ENCODE measurements around the gene RGL1.

The RGL1 gene

DNA sequence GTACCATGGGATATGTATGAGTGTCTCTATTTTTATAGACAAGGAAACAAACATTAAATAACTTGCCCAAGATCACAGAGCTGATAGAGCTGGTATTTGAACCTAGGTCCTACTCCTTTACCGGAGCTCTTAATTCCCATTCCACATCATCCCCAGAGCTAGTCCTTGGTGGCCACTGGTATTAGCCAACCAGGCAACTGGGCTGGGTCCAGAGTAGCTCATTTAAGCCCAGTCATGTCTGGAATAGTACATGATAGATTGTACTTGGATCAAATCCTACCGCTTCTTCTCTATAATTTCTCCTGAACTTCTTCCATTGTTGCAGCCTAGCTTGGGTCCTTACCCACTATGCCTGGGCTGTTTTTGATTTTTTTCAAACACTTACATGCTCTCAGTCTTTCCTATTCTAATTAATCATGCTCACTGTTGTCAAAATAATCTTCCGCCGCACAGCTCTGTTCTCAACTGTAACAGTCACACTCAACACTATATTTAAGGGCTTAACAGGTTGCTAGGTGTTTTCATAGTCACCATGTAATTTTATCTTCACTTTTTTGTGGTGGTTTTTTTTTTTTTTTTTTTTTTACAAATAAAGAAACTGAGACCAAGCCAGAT is 152.4 kb downstream of the RGL1 start:
- Histone ChIP-seq H3K9me3 (no peaks in the 10 kb centered on the region), H3K27me3 (no peaks in the 10 kb centered on the region), H3K4me3 (ENCODE audit: low read depth in 1 of 2, low read length in 1 of 2) (no peak overlapping the region), H3K36me3 (no peaks in the 10 kb centered on the region), H3K27ac (no peak overlapping the region), H3K4me1 (ENCODE audit: control insufficient read depth in 1 of 2, insufficient read depth in 1 of 2, low read depth in 1 of 2, low read length in 1 of 2) (no peaks in the 10 kb centered on the region)
- TF ChIP-seq, protein P1, sequence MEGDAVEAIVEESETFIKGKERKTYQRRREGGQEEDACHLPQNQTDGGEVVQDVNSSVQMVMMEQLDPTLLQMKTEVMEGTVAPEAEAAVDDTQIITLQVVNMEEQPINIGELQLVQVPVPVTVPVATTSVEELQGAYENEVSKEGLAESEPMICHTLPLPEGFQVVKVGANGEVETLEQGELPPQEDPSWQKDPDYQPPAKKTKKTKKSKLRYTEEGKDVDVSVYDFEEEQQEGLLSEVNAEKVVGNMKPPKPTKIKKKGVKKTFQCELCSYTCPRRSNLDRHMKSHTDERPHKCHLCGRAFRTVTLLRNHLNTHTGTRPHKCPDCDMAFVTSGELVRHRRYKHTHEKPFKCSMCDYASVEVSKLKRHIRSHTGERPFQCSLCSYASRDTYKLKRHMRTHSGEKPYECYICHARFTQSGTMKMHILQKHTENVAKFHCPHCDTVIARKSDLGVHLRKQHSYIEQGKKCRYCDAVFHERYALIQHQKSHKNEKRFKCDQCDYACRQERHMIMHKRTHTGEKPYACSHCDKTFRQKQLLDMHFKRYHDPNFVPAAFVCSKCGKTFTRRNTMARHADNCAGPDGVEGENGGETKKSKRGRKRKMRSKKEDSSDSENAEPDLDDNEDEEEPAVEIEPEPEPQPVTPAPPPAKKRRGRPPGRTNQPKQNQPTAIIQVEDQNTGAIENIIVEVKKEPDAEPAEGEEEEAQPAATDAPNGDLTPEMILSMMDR (IDR thresholded peaks at IDR 0.05) = no peak

DNA sequence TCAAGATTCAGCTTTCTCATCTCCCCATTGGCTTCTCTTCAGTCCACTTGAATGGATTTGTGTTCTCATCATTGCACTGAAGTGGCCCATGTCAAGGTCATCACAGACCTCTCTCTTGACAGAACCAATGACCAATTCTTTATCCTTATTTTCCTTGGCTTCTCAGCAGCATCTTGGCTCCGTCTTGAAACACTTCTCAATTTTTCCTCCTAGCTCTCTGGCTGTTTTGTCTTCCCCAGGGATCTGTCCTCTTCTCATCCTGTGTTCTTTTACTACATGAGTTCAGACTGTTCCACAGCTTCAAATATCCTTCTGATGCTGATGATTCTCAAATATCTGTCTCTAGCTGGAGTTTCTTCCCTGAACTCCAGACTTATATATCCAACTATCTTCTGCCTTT is 154.0 kb downstream of the RGL1 start:
- Histone ChIP-seq H3K9me3 (no peaks in the 10 kb centered on the region), H3K36me3 (no peaks in the 10 kb centered on the region), H3K27ac (no peak overlapping the region), H3K4me3 (ENCODE audit: low read depth in 1 of 2, low read length in 1 of 2) (no peak overlapping the region), H3K27me3 (no peaks in the 10 kb centered on the region), H3K4me1 (ENCODE audit: control insufficient read depth in 1 of 2, insufficient read depth in 1 of 2, low read depth in 1 of 2, low read length in 1 of 2) (no peaks in the 10 kb centered on the region)
- TF ChIP-seq, protein P1 (IDR thresholded peaks at IDR 0.05) = no peak

DNA sequence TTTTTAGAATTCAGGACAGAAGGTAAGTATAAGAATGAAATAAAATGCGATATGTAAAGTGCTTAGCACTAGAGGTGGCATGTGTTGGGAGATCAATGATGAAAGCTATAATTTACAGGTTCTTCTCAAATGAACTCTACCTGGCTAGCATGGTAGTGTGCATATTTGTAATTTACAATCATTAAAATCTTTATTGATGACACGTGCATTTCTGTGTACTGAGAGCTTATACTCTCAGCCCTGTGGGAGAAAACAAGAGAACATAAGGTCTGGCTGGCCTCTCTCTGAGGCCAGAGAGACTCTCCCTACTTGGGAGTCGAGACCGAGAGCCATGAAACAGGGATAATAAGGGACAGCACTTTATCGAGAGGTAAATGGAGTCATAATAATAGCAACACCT is 156.2 kb downstream of the RGL1 start:
- TF ChIP-seq, protein P1 (IDR thresholded peaks at IDR 0.05) = no peak
- Histone ChIP-seq H3K27ac (no peak overlapping the region), H3K4me1 (ENCODE audit: control insufficient read depth in 1 of 2, insufficient read depth in 1 of 2, low read depth in 1 of 2, low read length in 1 of 2) (no peaks in the 10 kb centered on the region), H3K27me3 (no peaks in the 10 kb centered on the region), H3K4me3 (ENCODE audit: low read depth in 1 of 2, low read length in 1 of 2) (no peak overlapping the region), H3K36me3 (no peaks in the 10 kb centered on the region), H3K9me3 (no peaks in the 10 kb centered on the region)

DNA sequence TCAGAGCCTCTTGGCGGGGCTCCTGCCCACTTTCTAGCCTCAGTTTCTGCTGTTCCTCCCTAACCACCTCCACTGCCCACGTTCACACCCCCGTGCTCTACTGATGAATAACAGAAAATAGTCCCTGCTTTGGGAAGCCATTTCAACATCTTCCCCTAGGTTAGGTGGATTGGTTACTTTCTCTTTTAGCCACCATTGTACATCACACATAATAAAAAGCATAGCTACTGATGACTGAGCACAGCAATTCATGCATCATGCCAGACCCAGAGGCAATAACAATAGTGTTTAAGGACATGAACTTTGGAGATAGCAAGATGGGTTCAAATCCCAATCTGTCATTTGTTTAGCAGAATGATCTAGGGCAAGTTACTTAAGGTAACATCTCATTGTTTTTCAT is 158.0 kb downstream of the RGL1 start:
- Histone ChIP-seq H3K4me1 (ENCODE audit: control insufficient read depth in 1 of 2, insufficient read depth in 1 of 2, low read depth in 1 of 2, low read length in 1 of 2) (no peaks in the 10 kb centered on the region), H3K27ac (no peak overlapping the region), H3K9me3 (no peaks in the 10 kb centered on the region), H3K27me3 (no peaks in the 10 kb centered on the region), H3K4me3 (ENCODE audit: low read depth in 1 of 2, low read length in 1 of 2) (no peak overlapping the region), H3K36me3 (no peaks in the 10 kb centered on the region)
- TF ChIP-seq, protein P1 (IDR thresholded peaks at IDR 0.05) = no peak

DNA sequence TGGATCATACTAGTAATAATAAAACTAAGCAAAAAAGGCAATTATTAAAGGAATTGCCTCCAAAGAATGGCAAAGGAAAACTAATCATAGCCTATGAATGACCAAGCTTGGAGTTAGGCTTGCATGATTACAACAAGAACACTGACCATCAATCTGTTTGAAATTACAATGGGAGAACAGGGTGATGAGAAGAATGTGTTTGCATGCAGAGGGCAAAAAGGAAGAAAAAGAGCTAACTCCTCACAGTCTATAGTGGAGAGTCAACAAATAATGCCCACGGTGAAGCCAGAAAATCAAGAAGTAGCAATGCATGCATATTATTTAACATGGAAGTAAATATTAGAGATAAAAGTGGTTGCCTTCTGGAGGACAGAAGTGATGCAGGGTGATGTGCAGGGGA is 160.8 kb downstream of the RGL1 start:
- H3K4me1 ChIP-seq (ENCODE audit: control insufficient read depth in 1 of 2, insufficient read depth in 1 of 2, low read depth in 1 of 2, low read length in 1 of 2) = no peaks in the 10 kb centered on the region
- no peaks in the 10 kb centered on the region for H3K27me3 ChIP-seq
- H3K27ac ChIP-seq = no peak overlapping the region
- H3K4me3 ChIP-seq (ENCODE audit: low read depth in 1 of 2, low read length in 1 of 2) = no peak overlapping the region
- TF ChIP-seq, protein P1 (IDR thresholded peaks at IDR 0.05) = no peak
- no peaks in the 10 kb centered on the region for H3K9me3 ChIP-seq
- H3K36me3 ChIP-seq = no peaks in the 10 kb centered on the region

DNA sequence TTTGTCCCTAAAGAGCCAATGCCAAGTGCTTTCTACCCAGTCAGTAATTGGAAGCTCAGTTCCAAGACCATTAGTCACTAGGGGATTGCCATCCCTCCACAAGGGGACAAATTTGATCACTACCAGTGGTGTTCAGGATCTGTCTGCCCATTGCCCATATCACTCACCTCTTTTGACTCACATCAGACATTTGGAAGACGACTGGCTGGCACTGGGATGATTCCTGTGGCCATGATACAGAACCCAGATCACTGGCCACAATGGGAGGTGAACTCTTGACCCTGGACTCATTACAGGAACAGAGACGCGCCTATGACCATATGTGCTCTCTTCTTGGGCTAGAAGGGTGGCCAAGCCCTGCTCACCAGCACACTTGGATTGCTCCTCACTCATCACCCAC is 161.6 kb downstream of the RGL1 start:
- Histone ChIP-seq H3K9me3 (no peaks in the 10 kb centered on the region), H3K36me3 (no peaks in the 10 kb centered on the region)
- TF ChIP-seq, protein P1 (IDR thresholded peaks at IDR 0.05) = no peak

More for the DNA sequence above, 161.6 kb downstream of the RGL1 start:
- Histone ChIP-seq H3K27ac (no peak overlapping the region), H3K4me3 (ENCODE audit: low read depth in 1 of 2, low read length in 1 of 2) (no peak overlapping the region), H3K4me1 (ENCODE audit: control insufficient read depth in 1 of 2, insufficient read depth in 1 of 2, low read depth in 1 of 2, low read length in 1 of 2) (no peaks in the 10 kb centered on the region), H3K27me3 (no peaks in the 10 kb centered on the region)
